ENCODE data around the gene DOCK1.

DOCK1 gene

GRCh38 chr10:126966938-126967337, 61.7 kb downstream of the DOCK1 start:
- no peak overlapping the region for H3K9ac ChIP-seq
- no peak overlapping the region for H2AFZ ChIP-seq (ENCODE audit: low read depth)
- TF ChIP-seq CTCF (conservative IDR thresholded peaks at IDR 0.05; ENCODE audit: low read depth, low read length) = no peak
- no peaks in the 10 kb centered on the region for H3K36me3 ChIP-seq (ENCODE audit: insufficient read depth)
- no peaks in the 10 kb centered on the region for H4K20me1 ChIP-seq (ENCODE audit: insufficient read depth)
- H3K4me1 ChIP-seq (ENCODE audit: low read depth, poor library complexity, severe bottlenecking) = no peaks in the 10 kb centered on the region
- H3K79me2 ChIP-seq (ENCODE audit: insufficient read depth, low read depth) = no peaks in the 10 kb centered on the region
- H3K27me3 ChIP-seq (ENCODE audit: insufficient read depth, low read depth) = no peaks in the 10 kb centered on the region
- no peak overlapping the region for H3K27ac ChIP-seq
- H3K4me3 ChIP-seq (IDR thresholded peaks at IDR 0.05; ENCODE audit: insufficient read depth, low read depth, low read length) = no peak overlapping the region
- H3K4me2 ChIP-seq = no peak overlapping the region

- H3K27me3 ChIP-seq (ENCODE audit: insufficient read depth, low read depth) = no peaks in the 10 kb centered on the region
- H3K9ac ChIP-seq = no peak overlapping the region
- no peaks in the 10 kb centered on the region for H3K36me3 ChIP-seq (ENCODE audit: insufficient read depth)
- H4K20me1 ChIP-seq (ENCODE audit: insufficient read depth) = no peaks in the 10 kb centered on the region
- no peaks in the 10 kb centered on the region for H3K4me1 ChIP-seq (ENCODE audit: low read depth, poor library complexity, severe bottlenecking)
- H3K4me3 ChIP-seq (IDR thresholded peaks at IDR 0.05; ENCODE audit: insufficient read depth, low read depth, low read length) = no peak overlapping the region
- TF ChIP-seq CTCF (conservative IDR thresholded peaks at IDR 0.05; ENCODE audit: low read depth, low read length) = no peak
- H3K79me2 ChIP-seq (ENCODE audit: insufficient read depth, low read depth) = no peaks in the 10 kb centered on the region
- no peak overlapping the region for H3K4me2 ChIP-seq
- H3K27ac ChIP-seq = no peak overlapping the region
- H2AFZ ChIP-seq (ENCODE audit: low read depth) = no peak overlapping the region
These were observed 64.1 kb downstream of the DOCK1 start for GRCh38 chr10:126969310-126969709.

- TF ChIP-seq CTCF (conservative IDR thresholded peaks at IDR 0.05; ENCODE audit: low read depth, low read length) = no peak
- H2AFZ ChIP-seq (ENCODE audit: low read depth) = no peak overlapping the region
These were observed 67.6 kb downstream of the DOCK1 start for GRCh38 chr10:126972635-126973414.

GRCh38 chr10:126975221-126975620, 70.0 kb downstream of the DOCK1 start:
- Histone ChIP-seq H3K9ac (no peak overlapping the region), H3K4me1 (ENCODE audit: low read depth, poor library complexity, severe bottlenecking) (no peaks in the 10 kb centered on the region), H3K4me2 (no peak overlapping the region), H3K36me3 (ENCODE audit: insufficient read depth) (no peaks in the 10 kb centered on the region), H2AFZ (ENCODE audit: low read depth) (no peak overlapping the region), H3K27ac (no peak overlapping the region), H4K20me1 (ENCODE audit: insufficient read depth) (no peaks in the 10 kb centered on the region), H3K4me3 (IDR thresholded peaks at IDR 0.05; ENCODE audit: insufficient read depth, low read depth, low read length) (no peak overlapping the region), H3K79me2 (ENCODE audit: insufficient read depth, low read depth) (no peaks in the 10 kb centered on the region), H3K27me3 (ENCODE audit: insufficient read depth, low read depth) (no peaks in the 10 kb centered on the region)
- no peak for TF ChIP-seq CTCF (conservative IDR thresholded peaks at IDR 0.05; ENCODE audit: low read depth, low read length)

More at GRCh38 chr10:126972635-126973414, 67.6 kb downstream of the DOCK1 start:
- Histone ChIP-seq H3K4me1 (ENCODE audit: low read depth, poor library complexity, severe bottlenecking) (no peaks in the 10 kb centered on the region), H3K27me3 (ENCODE audit: insufficient read depth, low read depth) (no peaks in the 10 kb centered on the region), H3K9ac (no peak overlapping the region), H4K20me1 (ENCODE audit: insufficient read depth) (no peaks in the 10 kb centered on the region), H3K27ac (no peak overlapping the region), H3K4me2 (no peak overlapping the region), H3K36me3 (ENCODE audit: insufficient read depth) (no peaks in the 10 kb centered on the region), H3K4me3 (IDR thresholded peaks at IDR 0.05; ENCODE audit: insufficient read depth, low read depth, low read length) (no peak overlapping the region), H3K79me2 (ENCODE audit: insufficient read depth, low read depth) (no peaks in the 10 kb centered on the region)

Measured in KMS-11 (cell line).